Measurements from ENCODE around the gene NOL4.
"Not testable (repeated sequence)": the region's sequence is repeated elsewhere in the genome, so short reads cannot be mapped to it uniquely, and the experiment has no call there.

Gene NOL4

GRCh38 chr18:34224423-34225217 lies at the start of gene NOL4:
TSS of gene NOL4 (minus strand) at chr18:34224913. CDS start at chr18:34223253, 1,660 bp downstream.
- DNase-seq, result no peak

GRCh38 chr18:34266029-34266428 lies 41.3 kb upstream of the NOL4 start:
- not testable (repeated sequence) for DNase-seq

- no peak for DNase-seq
Observed at GRCh38 chr18:34261865-34262780, 37.4 kb upstream of the NOL4 start.

- DNase-seq, result no peak
Observed at GRCh38 chr18:34258176-34258575, 33.5 kb upstream of the NOL4 start.

- DNase-seq, result no peak
Observed at GRCh38 chr18:34251919-34252318, 27.2 kb upstream of the NOL4 start.

- DNase-seq, result no peak
Observed at GRCh38 chr18:34248727-34249126, 24.0 kb upstream of the NOL4 start.

- no peak for DNase-seq
Observed at GRCh38 chr18:34242739-34243138, 18.0 kb upstream of the NOL4 start.

- not testable (repeated sequence) for DNase-seq
Observed at GRCh38 chr18:34233781-34234388, 9.2 kb upstream of the NOL4 start.

GRCh38 chr18:34225218-34225553 lies 473 bp upstream of the NOL4 start:
- DNase-seq, result no peak

- no peak for DNase-seq
Observed at GRCh38 chr18:34223893-34224422, 755 bp downstream of the NOL4 start.

GRCh38 chr18:34223164-34223892 lies 1.4 kb downstream of the NOL4 start:
- no peak for DNase-seq

- DNase-seq, result no peak
Observed at GRCh38 chr18:34222307-34223163, 2.2 kb downstream of the NOL4 start.

GRCh38 chr18:34221971-34222306 lies 2.8 kb downstream of the NOL4 start:
- DNase-seq, result no peak

GRCh38 chr18:34220081-34220815 lies 4.5 kb downstream of the NOL4 start:
- no peak for DNase-seq

GRCh38 chr18:34219651-34220050 lies 5.1 kb downstream of the NOL4 start:
- DNase-seq, result no peak

GRCh38 chr18:34212511-34212910 lies 12.2 kb downstream of the NOL4 start:
- no peak for DNase-seq

- no peak for DNase-seq
Observed at GRCh38 chr18:34207344-34207851, 17.3 kb downstream of the NOL4 start.

GRCh38 chr18:34203866-34204265 lies 20.8 kb downstream of the NOL4 start:
- DNase-seq, result no peak

GRCh38 chr18:34196256-34196655 lies 28.5 kb downstream of the NOL4 start:
- no peak for DNase-seq

GRCh38 chr18:34194239-34194638 lies 30.5 kb downstream of the NOL4 start:
- no peak for DNase-seq
